ENCODE measurements around the gene BHLHE40. TPM values are rescaled to one million over a fixed set of nuclear protein-coding genes. Genes with fewer than 3 reads are reported as not detected.

BHLHE40 gene
- total and polyA plus RNA-seq, 10 of the 15 experiments (the other 5 are each of a cell fraction or from before 2014, with no cell fraction given): 25.2 to 106 (median 51.4) TPM

DNA sequence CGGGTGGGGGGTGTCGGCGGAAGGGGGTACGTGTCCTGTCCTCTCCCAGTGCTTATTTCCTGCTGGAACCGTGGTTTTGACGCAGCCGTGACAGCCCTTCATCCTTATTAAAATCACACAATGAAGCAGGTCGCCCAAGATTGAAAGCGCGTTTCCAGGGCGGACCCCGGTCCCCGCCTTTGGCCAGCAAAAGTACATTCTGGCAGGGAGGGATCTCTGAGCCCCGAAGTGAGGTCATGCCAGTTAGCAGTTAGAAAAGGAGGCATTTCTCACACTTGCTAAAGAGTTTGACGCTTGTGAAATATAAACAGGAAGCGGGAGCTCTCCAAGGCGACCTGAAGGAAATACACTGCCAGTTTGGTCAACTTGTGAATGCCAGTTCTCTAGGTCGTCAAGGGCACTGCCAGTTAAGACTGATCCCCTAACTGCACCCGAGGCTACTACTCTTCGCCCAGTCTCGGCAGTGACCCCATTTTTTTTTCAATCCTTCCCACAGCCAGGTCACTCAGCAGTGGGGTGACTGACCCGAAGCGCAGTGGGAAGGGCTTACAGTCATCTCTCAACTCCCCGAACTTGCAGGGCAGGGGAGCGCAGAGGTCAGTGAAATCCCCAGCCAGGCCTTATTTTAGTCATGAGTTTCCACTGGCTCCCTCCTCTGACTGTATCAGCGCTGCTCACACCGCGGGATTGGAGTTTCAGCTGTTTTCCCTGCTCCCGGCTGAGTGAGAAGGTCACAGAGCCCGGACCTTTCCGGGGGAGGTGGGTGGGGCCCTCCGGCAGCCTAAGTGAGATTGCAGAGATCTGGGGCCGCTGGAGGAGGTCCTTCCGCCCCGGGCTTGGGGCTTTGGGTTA is 2.0 kb upstream of the BHLHE40 start (continued):
- TF ChIP-seq, protein P1, sequence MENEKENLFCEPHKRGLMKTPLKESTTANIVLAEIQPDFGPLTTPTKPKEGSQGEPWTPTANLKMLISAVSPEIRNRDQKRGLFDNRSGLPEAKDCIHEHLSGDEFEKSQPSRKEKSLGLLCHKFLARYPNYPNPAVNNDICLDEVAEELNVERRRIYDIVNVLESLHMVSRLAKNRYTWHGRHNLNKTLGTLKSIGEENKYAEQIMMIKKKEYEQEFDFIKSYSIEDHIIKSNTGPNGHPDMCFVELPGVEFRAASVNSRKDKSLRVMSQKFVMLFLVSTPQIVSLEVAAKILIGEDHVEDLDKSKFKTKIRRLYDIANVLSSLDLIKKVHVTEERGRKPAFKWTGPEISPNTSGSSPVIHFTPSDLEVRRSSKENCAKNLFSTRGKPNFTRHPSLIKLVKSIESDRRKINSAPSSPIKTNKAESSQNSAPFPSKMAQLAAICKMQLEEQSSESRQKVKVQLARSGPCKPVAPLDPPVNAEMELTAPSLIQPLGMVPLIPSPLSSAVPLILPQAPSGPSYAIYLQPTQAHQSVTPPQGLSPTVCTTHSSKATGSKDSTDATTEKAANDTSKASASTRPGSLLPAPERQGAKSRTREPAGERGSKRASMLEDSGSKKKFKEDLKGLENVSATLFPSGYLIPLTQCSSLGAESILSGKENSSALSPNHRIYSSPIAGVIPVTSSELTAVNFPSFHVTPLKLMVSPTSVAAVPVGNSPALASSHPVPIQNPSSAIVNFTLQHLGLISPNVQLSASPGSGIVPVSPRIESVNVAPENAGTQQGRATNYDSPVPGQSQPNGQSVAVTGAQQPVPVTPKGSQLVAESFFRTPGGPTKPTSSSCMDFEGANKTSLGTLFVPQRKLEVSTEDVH (IDR thresholded peaks at IDR 0.05; ENCODE audit: low read depth, partially characterized antibody): peak; percentile 55
- TF ChIP-seq, protein P2, sequence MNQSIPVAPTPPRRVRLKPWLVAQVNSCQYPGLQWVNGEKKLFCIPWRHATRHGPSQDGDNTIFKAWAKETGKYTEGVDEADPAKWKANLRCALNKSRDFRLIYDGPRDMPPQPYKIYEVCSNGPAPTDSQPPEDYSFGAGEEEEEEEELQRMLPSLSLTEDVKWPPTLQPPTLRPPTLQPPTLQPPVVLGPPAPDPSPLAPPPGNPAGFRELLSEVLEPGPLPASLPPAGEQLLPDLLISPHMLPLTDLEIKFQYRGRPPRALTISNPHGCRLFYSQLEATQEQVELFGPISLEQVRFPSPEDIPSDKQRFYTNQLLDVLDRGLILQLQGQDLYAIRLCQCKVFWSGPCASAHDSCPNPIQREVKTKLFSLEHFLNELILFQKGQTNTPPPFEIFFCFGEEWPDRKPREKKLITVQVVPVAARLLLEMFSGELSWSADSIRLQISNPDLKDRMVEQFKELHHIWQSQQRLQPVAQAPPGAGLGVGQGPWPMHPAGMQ (IDR thresholded peaks at IDR 0.05; ENCODE audit: borderline replicate concordance): no peak
- TF ChIP-seq CHD4 (IDR thresholded peaks at IDR 0.05) (no peak), ZNF622 (IDR thresholded peaks at IDR 0.05) (no peak), YY1 (IDR thresholded peaks at IDR 0.05; ENCODE audit: low read depth, low read length) (peak; percentile 77), SIX5 (IDR thresholded peaks at IDR 0.05; ENCODE audit: low read depth, low read length, severe bottlenecking) (no peak), TARDBP (IDR thresholded peaks at IDR 0.05; ENCODE audit: borderline replicate concordance) (no peak), ZBED1 (IDR thresholded peaks at IDR 0.05; ENCODE audit: borderline replicate concordance) (peak; percentile 93), ZZZ3 (IDR thresholded peaks at IDR 0.05; ENCODE audit: control insufficient read depth, insufficient read length, low read depth) (no peak), ZNF384 (IDR thresholded peaks at IDR 0.05; ENCODE audit: borderline replicate concordance, low read depth, low read length) (peak; percentile 92), RB1 (IDR thresholded peaks at IDR 0.05; ENCODE audit: borderline replicate concordance) (no peak), POLR2AphosphoS2 (IDR thresholded peaks at IDR 0.05; ENCODE audit: low read depth, low read length) (peak; percentile 63; the same call in 1 of the 2 replicates), MEF2A (IDR thresholded peaks at IDR 0.05; ENCODE audit: insufficient read depth, low read depth, low read length) (peak; percentile 81), KDM1A (IDR thresholded peaks at IDR 0.05; ENCODE audit: borderline replicate concordance) (no peak), NR2C1 (IDR thresholded peaks at IDR 0.05) (peak; percentile 86), TBL1XR1 (IDR thresholded peaks at IDR 0.05; ENCODE audit: low read depth, low read length) (peak; percentile 94), PAX8 (IDR thresholded peaks at IDR 0.05) (no peak), SPI1 (IDR thresholded peaks at IDR 0.05; ENCODE audit: borderline replicate concordance, insufficient read depth, low read depth, low read length) (peak; percentile 75), HCFC1 (IDR thresholded peaks at IDR 0.05; ENCODE audit: low read length) (no peak)
- TF ChIP-seq, protein P3, sequence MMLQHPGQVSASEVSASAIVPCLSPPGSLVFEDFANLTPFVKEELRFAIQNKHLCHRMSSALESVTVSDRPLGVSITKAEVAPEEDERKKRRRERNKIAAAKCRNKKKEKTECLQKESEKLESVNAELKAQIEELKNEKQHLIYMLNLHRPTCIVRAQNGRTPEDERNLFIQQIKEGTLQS (IDR thresholded peaks at IDR 0.05; ENCODE audit: borderline replicate concordance, extremely low read depth, low read depth, low read length): no peak
- TF ChIP-seq, protein P4, sequence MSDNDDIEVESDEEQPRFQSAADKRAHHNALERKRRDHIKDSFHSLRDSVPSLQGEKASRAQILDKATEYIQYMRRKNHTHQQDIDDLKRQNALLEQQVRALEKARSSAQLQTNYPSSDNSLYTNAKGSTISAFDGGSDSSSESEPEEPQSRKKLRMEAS (IDR thresholded peaks at IDR 0.05; ENCODE audit: low read depth, low read length): peak; percentile 74; the same call in 1 of the 2 replicates
- TF ChIP-seq, protein P5, sequence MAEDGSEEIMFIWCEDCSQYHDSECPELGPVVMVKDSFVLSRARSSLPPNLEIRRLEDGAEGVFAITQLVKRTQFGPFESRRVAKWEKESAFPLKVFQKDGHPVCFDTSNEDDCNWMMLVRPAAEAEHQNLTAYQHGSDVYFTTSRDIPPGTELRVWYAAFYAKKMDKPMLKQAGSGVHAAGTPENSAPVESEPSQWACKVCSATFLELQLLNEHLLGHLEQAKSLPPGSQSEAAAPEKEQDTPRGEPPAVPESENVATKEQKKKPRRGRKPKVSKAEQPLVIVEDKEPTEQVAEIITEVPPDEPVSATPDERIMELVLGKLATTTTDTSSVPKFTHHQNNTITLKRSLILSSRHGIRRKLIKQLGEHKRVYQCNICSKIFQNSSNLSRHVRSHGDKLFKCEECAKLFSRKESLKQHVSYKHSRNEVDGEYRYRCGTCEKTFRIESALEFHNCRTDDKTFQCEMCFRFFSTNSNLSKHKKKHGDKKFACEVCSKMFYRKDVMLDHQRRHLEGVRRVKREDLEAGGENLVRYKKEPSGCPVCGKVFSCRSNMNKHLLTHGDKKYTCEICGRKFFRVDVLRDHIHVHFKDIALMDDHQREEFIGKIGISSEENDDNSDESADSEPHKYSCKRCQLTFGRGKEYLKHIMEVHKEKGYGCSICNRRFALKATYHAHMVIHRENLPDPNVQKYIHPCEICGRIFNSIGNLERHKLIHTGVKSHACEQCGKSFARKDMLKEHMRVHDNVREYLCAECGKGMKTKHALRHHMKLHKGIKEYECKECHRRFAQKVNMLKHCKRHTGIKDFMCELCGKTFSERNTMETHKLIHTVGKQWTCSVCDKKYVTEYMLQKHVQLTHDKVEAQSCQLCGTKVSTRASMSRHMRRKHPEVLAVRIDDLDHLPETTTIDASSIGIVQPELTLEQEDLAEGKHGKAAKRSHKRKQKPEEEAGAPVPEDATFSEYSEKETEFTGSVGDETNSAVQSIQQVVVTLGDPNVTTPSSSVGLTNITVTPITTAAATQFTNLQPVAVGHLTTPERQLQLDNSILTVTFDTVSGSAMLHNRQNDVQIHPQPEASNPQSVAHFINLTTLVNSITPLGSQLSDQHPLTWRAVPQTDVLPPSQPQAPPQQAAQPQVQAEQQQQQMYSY (CRISPR knock-in tag; IDR thresholded peaks at IDR 0.05): no peak

Measured in GM12878 (cell line).